ENCODE results near the gene TRO. TPM values are rescaled to one million over a fixed set of nuclear protein-coding genes. Genes with fewer than 3 reads are reported as not detected.

Gene TRO
- 2.2 and 2.6 TPM in 2 replicates for total RNA-seq

GRCh38 chrX:54920610-54921426 lies at the start of gene TRO:
TRO (plus strand) TSS chrX:54920824; CDS start chrX:54922247, 1,423 bp downstream.

Other genes with a start within 250 kb of the TRO start
- not detected in 2 replicates for gene ITIH6, start 122.6 kb upstream of the TRO start, total RNA-seq
- gene MAGED2, start 113.1 kb upstream of the TRO start, total RNA-seq: 196 and 221 TPM in 2 replicates
- not detected in 2 replicates for gene PFKFB1, start 73.4 kb downstream of the TRO start, total RNA-seq
- gene APEX2, start 79.5 kb downstream of the TRO start, total RNA-seq: 6.0 and 6.6 TPM in 2 replicates
- not detected in 2 replicates for gene ALAS2, start 110.2 kb downstream of the TRO start, total RNA-seq
- not detected in 2 replicates for gene PAGE2B, start 154.2 kb downstream of the TRO start, total RNA-seq
- gene PAGE2, start 168.2 kb downstream of the TRO start, total RNA-seq: not detected in 2 replicates

Measured in endothelial cell of coronary artery (primary cell).